Subcutaneous abdominal adipose tissue (tissue), 5 donors: Measurements from ENCODE around the gene PRELP.

Experiments used
- H3K27ac ChIP-seq: one replicate; pipeline ENCODE4 v1.7.0; 2013; ENCODE audit warnings: low read depth, mild to moderate bottlenecking, inconsistent platforms, low read length, moderate library complexity
- H3K27me3 ChIP-seq, 5 donors: one replicate each; pipeline ENCODE4 v1.7.0; 2013; ENCODE audit warnings: low read length in 5 of 5, inconsistent platforms in 1 of 5; ENCODE audit not compliant: control insufficient read depth in 5 of 5, insufficient read depth in 4 of 5
- H3K36me3 ChIP-seq, 5 donors: one replicate each; pipeline ENCODE4 v1.7.0; 2013; ENCODE audit warnings: low read length in 5 of 5; ENCODE audit not compliant: control insufficient read depth in 5 of 5, insufficient read depth in 5 of 5
- H3K4me1 ChIP-seq, 5 donors: one replicate each; pipeline ENCODE4 v1.7.0; 2013; ENCODE audit warnings: low read length in 5 of 5, mild to moderate bottlenecking in 3 of 5, moderate library complexity in 1 of 5; ENCODE audit not compliant: control insufficient read depth in 5 of 5, insufficient read depth in 5 of 5
- H3K4me3 ChIP-seq, 5 donors: one replicate each; pipeline ENCODE4 v1.7.0; 2013; ENCODE audit warnings: low read length in 5 of 5, low read depth in 1 of 5
- H3K9ac ChIP-seq, 5 donors: one replicate each; pipeline ENCODE4 v1.7.0; 2013; ENCODE audit warnings: low read length in 5 of 5, mild to moderate bottlenecking in 4 of 5, moderate library complexity in 3 of 5
- H3K9me3 ChIP-seq, 5 donors: one replicate each; pipeline ENCODE4 v1.7.0; 2013; ENCODE audit warnings: low read length in 5 of 5; ENCODE audit not compliant: control insufficient read depth in 5 of 5
- donor health status: healthy.
- donor health status: healthy.
- donor health status: healthy.
- donor health status: healthy.
- donor health status: healthy.

Gene PRELP

DNA sequence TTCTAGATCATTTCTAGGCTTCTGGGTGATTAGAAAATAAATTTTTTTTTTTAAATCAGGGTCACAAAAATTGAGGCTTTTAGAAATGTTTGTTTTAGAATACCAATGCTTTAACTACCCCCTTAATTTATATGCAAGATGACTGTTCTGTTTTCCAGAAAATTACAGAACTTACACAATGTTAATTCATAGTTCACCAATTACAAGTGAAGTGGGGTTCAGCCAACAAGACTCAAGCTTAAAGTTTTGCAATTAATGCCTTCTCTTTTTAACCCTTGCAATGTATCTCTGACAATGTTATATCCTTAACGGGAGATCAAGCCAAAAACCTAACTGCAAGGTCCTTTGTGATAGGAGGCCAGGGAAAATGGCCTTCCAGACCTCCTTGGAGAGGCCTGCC lies 5.6 kb downstream of the PRELP start:
- Histone ChIP-seq H3K4me3 (peak overlapping the region in 2 of 5 donors; percentile 1 to 11), H3K9ac (peak overlapping the region in 3 of 5 donors; percentile 9 to 72 (median 57))

DNA sequence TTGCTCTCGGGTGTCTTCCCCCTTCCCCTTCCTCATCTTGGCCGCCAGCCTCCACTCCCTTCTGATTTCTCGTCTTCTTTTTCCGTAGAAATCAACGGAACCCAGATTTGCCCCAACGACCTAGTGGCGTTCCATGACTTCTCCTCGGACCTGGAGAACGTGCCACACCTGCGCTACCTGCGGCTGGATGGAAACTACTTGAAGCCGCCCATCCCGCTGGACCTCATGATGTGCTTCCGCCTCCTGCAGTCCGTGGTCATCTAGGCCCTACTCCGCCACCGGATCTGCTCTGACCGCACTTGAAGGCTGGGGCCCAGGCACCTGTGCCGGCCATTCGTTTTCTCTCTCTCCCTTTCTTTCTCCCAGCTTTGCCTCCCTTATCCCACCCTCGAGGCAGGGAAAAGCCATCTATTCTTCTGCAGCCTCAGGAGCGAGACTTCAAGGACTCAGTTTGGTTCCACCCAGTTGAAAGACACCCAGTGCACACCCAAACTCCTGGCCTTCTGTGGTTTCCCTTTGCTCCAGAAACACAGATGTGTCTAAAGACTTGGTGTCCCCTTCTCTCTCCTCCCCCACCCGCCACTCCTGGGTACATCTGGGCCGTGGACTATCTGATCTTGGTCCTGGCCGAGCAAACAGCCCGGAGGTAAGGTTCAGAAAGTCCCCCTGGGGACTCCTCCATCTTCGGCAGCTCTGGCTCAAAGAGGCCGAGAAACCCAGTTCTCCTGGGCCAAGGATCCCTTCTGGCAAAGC lies 11.2 kb downstream of the PRELP start:
- Histone ChIP-seq H3K4me1 (peaks cover 2 to 37% (median 20%) of the 10 kb centered on the region in 5 donors), H3K9ac (peak overlapping the region in 4 of 5 donors; percentile 49 to 74 (median 60)), H3K4me3 (peak overlapping the region; percentile 12 to 62 (median 57))

More for the DNA sequence above, 5.6 kb downstream of the PRELP start:
- peaks cover 8 to 70% (median 50%) of the 10 kb centered on the region in 5 donors for H3K4me1 ChIP-seq
- H3K36me3 ChIP-seq: peaks cover 6 to 23% (median 15%) of the 10 kb centered on the region in 5 donors
- H3K27ac ChIP-seq: peak overlapping the region; percentile 69
- H3K9me3 ChIP-seq: no peaks in the 10 kb centered on the region
- no peaks in the 10 kb centered on the region for H3K27me3 ChIP-seq

DNA sequence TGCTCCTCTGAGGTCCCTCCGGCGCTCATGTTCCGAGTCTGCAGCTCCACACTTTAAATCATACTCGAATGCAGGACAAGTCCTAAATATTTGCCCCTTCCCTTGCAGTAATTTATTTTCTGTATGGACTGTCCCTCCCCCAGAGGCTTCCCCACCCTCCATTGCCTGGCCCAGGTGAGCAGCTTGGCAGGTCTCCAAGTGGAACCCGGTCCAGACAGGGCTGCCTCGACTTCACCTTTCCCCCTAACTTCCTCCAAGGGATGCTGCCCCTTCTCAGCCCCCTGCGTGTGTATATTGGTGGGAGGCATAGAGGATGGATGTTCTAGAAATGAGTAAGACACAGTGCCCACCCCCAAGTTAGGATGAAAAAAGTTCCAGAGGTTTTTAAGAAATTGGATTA lies 12.9 kb downstream of the PRELP start:
- Histone ChIP-seq H3K27me3 (no peaks in the 10 kb centered on the region), H3K9me3 (no peaks in the 10 kb centered on the region), H3K27ac (no peak overlapping the region), H3K4me3 (no peak overlapping the region), H3K9ac (no peak overlapping the region), H3K36me3 (peaks cover 8 to 19% (median 14%) of the 10 kb centered on the region in 5 donors), H3K4me1 (peaks cover 2 to 34% (median 18%) of the 10 kb centered on the region in 5 donors)

More for the DNA sequence above, 11.2 kb downstream of the PRELP start:
- Histone ChIP-seq H3K27me3 (no peaks in the 10 kb centered on the region), H3K36me3 (peaks cover 8 to 23% (median 18%) of the 10 kb centered on the region in 5 donors), H3K27ac (peak overlapping the region; percentile 87), H3K9me3 (no peaks in the 10 kb centered on the region)

DNA sequence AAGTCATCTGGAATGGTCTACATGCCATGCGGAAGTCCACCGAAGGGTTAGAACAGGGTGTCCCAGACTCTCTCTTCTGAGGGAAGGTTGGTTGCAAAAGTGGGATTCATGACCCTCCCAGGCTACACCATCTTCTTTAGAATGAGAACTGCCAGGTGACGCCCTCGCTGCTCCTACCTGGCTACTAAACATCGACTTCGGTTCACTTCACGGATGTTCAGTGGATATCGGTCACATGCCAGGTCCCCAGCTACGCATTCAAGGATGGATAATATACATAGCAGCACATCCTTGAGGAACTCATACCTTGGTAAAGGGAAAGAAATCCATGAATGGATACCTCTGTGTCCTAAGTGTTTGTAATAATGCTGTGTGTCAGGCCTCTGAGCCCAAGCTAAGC lies 15.0 kb downstream of the PRELP start:
- H3K9ac ChIP-seq: no peak overlapping the region
- H3K27me3 ChIP-seq: no peaks in the 10 kb centered on the region
- peaks cover under 1 to 5% (median 3%) of the 10 kb centered on the region in 5 donors for H3K36me3 ChIP-seq
- H3K4me1 ChIP-seq: peaks cover 2 to 18% (median 18%) of the 10 kb centered on the region in 5 donors
- H3K27ac ChIP-seq: no peak overlapping the region
- no peaks in the 10 kb centered on the region for H3K9me3 ChIP-seq
- H3K4me3 ChIP-seq: no peak overlapping the region

DNA sequence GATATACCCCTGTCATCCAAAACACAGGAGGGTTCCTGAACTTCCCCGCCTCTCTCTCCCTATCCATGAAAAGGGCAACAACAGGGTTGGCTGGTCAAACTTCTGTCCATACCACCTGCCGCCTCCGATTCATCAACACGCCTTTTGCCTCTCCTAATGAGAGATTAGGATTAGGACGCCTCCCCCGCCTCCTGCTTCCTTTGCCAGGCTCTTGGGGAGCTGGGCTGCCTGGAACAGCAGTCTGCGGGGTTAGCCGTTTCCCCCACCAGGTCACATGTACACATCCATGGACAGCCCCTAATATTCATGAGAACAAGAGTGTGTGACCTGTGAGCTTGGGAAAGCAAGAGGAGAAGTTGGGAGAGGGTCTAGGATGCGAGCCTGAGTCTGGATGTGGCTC lies 16.1 kb downstream of the PRELP start:
- peaks cover 2 to 15% (median 15%) of the 10 kb centered on the region in 5 donors for H3K4me1 ChIP-seq
- H3K9ac ChIP-seq: no peak overlapping the region
- H3K9me3 ChIP-seq: no peaks in the 10 kb centered on the region
- peaks cover 0 to 3% (median 0%) of the 10 kb centered on the region in 5 donors for H3K36me3 ChIP-seq
- no peak overlapping the region for H3K27ac ChIP-seq
- no peak overlapping the region for H3K4me3 ChIP-seq
- no peaks in the 10 kb centered on the region for H3K27me3 ChIP-seq

DNA sequence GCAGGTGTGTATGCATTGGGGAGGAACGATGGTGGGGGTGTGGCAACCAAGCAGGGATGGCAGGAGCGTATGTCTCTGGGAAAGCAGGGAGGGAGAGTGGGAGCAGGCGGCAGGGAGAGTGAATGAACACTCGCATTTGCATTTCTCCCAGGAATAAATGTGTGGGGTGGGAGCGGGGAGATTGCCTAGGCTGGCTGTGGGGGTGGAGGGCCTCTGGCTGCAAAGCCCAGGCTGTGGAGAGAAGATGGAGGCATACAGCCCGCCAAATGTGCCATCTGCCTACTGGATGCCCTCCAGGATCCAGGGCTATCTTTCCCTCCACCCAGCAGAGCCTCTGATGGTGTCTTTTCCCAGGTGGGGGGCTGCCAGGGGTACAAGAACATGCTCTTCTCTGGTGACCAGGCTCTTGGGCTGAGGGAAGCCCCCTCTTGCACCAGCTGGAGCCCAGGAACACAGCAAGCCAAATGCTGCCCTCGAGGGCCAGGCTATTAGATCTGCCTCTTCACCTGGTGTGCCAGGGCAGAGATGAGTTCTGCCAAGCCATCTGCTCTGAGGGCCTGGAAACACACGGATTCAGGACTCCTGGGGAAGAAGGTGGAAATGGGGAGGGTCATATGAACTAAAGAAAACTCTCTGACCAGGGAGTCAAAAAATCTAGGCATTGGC lies 16.6 kb downstream of the PRELP start:
- Histone ChIP-seq H3K27me3 (no peaks in the 10 kb centered on the region), H3K27ac (no peak overlapping the region), H3K36me3 (peaks cover 0 to 3% (median 0%) of the 10 kb centered on the region in 5 donors), H3K4me3 (no peak overlapping the region), H3K4me1 (peaks cover 2 to 10% (median 9%) of the 10 kb centered on the region in 5 donors), H3K9ac (no peak overlapping the region), H3K9me3 (no peaks in the 10 kb centered on the region)

DNA sequence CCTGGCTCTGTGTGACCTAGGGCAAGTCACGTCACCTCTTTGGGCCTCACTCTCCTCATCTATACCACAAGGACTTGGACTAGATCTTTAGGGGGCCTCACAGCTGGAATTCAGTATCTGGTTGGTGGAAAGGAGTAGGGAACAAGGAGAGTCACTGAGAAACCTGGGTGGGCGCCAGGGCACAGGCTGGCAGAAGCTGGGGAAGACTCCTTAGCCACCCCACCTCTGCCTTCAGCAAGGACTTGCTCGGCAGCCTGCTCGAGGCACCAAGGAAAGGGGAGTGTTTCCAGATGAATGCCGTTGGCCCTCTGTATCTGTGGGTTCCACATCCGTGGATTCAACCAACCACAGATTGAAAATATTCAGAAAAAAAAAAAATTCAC lies 17.1 kb downstream of the PRELP start:
- H3K4me1 ChIP-seq: peaks cover under 1 to 4% (median 4%) of the 10 kb centered on the region in 5 donors
- no peak overlapping the region for H3K27ac ChIP-seq
- H3K4me3 ChIP-seq: no peak overlapping the region
- H3K9ac ChIP-seq: no peak overlapping the region
- peaks cover 0 to 3% (median 0%) of the 10 kb centered on the region in 5 donors for H3K36me3 ChIP-seq
- H3K27me3 ChIP-seq: no peaks in the 10 kb centered on the region
- H3K9me3 ChIP-seq: no peaks in the 10 kb centered on the region

DNA sequence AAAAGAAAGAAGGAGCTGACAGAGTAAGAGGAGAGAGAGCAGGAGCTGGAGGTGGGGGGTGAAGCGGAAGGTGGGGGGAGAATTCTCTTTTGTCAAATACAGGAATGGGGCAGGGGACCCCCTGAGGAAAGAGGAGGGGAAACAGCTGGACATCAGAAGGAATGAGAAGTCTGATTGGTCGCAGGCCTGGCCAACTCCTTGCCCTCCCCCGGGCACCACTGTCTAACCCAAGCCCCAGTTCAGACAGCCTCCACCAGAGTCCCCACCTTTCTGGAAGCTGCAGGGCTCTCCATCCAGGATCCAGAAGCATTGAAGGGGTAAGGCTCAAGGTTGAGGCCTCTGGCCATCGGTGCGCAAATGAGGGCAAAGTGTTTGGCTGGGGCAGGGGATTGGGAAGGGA lies 18.3 kb downstream of the PRELP start, which contains the start of gene OPTC:
TSS of gene OPTC (plus strand) at position 253 of the 400 bp plus-strand sequence. CDS start 1,853 bp downstream, outside the sequence.
- H3K4me3 ChIP-seq: no peak within 1 kb of the TSS
- H3K27me3 ChIP-seq: no peaks in the 10 kb centered on the region
- H3K27ac ChIP-seq: no peak within 1 kb of the TSS
- H3K4me1 ChIP-seq: no peaks in the 10 kb centered on the region
- H3K9me3 ChIP-seq: no peaks in the 10 kb centered on the region
- peaks cover 0 to 3% (median 0%) of the 10 kb centered on the region in 5 donors for H3K36me3 ChIP-seq
- no peak within 1 kb of the TSS for H3K9ac ChIP-seq

DNA sequence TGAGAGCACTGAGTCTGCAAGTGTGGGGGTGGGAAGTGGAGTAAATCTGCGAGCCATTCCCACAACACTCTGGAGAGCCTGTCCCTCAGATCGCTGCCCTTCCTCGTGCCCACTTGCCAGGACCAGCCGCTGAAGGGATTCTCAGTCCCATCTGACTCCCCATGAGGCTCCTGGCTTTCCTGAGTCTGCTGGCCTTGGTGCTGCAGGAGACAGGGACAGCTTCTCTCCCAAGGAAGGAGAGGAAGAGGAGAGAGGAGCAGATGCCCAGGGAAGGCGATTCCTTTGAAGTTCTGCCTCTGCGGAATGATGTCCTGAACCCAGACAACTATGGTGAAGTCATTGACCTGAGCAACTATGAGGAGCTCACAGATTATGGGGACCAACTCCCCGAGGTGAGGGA lies 20.2 kb downstream of the PRELP start:
- Histone ChIP-seq H3K36me3 (no peaks in the 10 kb centered on the region), H3K9me3 (no peaks in the 10 kb centered on the region), H3K4me1 (no peaks in the 10 kb centered on the region), H3K9ac (no peak overlapping the region), H3K27me3 (no peaks in the 10 kb centered on the region), H3K27ac (no peak overlapping the region), H3K4me3 (no peak overlapping the region)

DNA sequence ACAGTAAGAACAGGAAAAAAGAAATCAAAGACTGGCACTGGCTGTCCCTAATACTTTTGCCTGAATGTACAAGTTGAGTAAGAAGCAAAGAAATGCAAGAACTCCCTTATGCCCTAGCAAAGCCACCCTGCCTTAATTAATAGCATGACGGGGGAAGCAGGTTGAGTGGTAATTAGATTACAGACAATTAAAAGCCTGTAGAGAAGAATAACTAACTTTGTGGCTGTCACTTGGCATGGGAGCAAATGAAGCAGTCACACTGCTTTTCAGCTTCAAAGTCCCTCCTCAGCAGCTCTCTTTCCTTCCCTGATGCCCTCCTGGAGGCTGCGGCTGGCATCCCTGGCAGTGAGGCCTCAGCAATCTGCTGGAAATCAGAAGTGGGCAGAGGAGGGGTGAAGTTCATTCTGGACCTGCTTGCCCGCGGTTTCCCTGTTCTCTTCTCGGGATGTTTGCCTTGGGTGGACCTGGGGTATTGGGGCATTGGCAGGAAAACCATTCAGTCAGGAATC lies 21.7 kb downstream of the PRELP start:
- no peak overlapping the region for H3K27ac ChIP-seq

More for the DNA sequence above, 21.7 kb downstream of the PRELP start:
- Histone ChIP-seq H3K36me3 (no peaks in the 10 kb centered on the region), H3K4me1 (no peaks in the 10 kb centered on the region), H3K9me3 (no peaks in the 10 kb centered on the region), H3K4me3 (no peak overlapping the region), H3K9ac (no peak overlapping the region), H3K27me3 (no peaks in the 10 kb centered on the region)
